Activated T-helper 1 cell treated with anti-CD3 and anti-CD28 coated beads, Interleukin-2, amount 50 U/mL, for 16 hours (primary cell): ENCODE measurements around the gene DYNLRB1.

ENCODE experiments used
- DNase-seq, 2 donors: peaks; one replicate each; pipeline ENCODE4 v3.0.0-alpha.2; 2020; ENCODE audit warnings: low read depth in 1 of 2, low spot score in 1 of 2

Gene DYNLRB1

DNA sequence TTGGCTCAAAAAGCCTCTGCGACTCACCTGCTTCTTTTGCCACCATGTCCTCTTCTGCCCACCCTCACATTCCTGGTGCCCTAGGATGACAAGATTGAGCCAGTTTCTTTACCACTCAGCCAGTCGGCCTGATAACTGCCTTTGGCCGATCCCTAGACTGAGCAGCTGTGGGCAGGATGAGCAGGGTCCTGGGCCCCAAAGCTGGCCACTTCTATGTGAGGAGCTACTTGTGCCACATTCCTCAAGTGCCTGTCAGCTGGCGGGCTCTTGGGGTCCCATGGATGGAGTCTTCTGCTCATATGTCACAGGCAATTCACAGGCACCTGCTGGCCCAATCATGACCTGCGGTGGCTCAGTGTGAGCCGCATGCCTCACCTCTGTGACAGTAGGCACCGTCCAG lies 16.5 kb downstream of the DYNLRB1 start:
- DNase-seq: no peak

DNA sequence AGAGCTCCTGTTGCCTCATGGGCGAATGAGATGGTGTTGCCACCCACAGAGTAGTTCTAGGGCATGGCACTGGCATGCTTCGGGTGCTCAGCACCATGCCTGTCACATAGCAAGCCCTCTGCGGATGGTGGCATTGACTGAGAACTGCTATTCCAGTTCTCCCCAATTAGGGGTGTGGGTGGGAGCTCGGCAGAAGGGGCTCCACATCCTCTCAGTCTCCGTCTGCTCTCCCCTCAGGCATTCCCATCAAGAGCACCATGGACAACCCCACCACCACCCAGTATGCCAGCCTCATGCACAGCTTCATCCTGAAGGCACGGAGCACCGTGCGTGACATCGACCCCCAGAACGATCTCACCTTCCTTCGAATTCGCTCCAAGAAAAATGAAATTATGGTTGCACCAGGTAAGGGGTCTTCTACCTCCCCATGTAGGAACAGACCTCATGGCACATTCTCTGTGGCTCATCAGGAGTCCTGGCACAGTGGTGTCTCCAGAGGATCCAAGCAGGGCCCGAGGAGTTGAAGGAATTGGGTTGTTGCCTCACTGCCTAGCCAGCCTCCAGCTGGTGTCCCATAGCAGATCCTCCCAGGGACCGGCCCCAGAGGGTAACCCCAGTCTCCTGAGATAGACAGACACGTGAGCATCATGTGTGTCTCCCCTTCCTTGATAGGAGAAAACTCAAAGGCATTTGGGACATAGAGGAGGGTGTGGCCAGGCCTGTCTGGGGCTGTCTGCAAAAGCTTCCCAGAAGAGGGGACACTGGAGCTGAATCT lies 18.4 kb downstream of the DYNLRB1 start:
- DNase-seq: no peak

DNA sequence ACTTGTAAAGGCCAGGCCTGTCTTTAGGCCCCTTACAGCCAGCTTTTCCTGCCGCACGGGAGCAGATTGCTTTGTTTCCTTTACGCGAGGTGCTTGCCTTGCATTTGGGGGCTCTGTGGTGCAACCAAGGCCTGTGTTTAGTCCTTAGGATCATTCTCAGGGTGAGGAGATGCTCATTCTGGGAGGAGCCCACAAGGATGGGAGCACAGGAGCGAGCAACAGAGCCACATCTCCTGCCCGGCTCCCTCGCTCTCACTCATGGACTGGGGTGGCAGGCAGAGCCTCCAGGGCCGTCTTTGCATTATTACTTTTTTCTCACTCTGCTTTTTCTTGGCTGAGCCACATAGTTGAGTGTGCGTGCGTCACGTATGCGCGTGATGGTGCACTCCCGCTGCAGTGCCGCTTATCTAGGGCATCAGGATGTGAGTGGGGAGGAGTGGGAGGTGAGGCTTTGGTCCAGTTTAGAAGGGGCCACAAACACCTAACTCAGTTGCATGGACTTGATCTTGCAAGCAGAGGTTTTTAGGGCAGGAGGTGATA lies 19.1 kb downstream of the DYNLRB1 start:
- DNase-seq: no peak

DNA sequence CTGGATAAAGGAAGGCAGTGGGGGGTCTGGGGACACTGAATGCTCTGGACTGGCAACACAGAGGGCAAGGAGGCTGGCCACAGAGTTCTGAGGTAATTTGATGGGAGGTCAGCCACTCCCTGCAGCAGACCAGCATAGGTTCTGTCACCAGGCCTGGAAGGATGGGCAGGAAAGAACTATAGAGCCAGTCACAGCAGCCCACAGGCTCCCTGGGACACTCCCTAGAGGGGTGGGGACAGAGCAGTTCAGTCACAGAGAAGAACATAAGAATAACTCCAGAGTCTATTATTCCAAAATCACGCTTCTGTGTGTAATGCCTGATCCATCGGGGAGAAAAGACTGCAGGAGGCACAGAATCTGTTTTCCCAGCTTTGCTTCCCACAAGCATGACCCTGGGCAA lies 19.6 kb downstream of the DYNLRB1 start:
- DNase-seq: no peak

DNA sequence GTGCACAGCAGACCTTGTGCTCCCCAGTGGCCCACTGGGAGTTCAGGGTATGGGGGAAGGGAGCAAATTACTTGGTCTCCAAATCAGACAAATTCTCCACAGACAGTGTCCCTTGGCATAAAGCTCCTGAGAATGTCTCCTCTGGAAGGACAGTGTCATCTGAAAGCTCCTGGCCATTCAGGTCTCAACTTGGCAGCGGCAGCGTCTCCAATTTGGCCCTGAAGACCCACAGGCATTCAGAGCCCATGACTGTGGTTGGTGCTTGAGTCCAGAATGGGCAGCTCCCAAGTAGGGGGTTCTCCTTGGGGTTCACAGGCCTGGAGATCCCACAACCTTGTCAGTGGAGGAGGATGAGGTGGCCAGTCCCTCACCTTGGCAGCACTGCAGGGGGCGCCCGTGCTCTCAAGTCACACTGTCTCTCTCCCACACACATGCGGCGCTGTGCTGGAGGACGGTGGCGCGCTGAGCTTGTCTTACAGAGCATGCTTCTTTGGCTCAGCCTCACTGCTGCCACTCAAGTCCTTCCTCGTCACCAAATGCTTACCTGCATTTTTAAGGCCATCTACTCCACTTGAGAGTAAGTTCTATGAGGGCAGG lies 20.7 kb downstream of the DYNLRB1 start:
- DNase-seq: no peak

DNA sequence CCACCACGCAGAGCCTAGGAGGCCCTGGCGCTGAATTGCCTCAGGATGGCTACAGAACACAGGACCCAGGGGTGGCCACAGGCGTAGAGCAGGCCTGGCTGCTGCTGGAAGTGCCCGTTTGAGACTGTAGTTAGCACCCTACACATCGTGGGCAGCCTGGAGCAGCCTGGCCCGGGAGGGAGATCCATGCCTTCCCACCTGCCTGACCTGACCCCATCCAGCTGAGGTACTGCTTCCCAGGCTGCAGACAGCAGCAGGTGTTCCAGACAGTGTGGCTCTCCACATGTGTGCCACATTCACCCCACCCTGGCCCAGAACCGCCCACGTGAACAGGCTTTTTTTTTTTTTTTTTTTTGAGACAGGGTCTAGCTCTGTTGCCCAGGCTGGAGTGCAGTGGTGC lies 21.4 kb downstream of the DYNLRB1 start:
- DNase-seq: no peak

DNA sequence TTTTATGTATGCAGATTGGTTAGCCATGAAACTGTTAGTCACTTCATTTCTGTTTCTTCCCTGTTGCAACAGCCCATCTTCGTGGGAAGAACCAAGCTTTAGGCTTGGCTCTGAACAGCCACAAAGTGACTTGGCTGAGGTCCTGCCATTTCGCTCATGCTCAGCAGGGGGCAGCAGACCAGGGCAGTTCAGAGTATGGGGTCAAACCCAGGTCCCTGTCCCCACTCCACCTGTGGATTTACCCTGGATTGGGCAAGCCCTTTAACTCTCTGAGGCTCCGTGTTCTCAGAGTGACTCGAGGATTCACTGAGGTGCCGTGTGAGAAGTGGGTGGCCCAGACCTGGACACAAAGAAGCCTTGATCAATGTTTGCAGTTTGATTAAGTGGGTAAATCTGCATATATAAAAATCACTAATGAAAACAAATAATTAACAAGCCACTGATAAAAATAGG lies 22.5 kb downstream of the DYNLRB1 start:
- peak in 1 of 2 donors; percentile 37 for DNase-seq

DNA sequence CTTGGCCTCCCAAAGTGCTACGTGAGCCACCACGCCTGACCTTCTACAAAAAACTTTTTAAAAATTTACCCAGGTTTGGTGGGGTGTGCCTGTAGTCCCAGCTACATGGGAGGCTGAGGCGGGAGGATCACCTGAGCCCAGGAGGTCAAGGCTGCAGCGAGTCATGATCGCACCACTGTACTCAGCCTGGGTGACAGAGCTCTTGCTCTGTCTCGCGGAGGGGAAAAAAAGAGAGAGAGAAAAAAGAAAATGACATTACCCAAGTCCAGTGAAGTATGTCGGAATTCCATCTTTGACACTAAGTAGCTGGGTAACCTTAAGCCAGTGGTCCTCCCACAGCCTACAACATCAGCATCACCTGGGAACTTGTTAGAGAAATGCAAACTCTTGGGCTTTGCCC lies 23.5 kb downstream of the DYNLRB1 start:
- no peak for DNase-seq

DNA sequence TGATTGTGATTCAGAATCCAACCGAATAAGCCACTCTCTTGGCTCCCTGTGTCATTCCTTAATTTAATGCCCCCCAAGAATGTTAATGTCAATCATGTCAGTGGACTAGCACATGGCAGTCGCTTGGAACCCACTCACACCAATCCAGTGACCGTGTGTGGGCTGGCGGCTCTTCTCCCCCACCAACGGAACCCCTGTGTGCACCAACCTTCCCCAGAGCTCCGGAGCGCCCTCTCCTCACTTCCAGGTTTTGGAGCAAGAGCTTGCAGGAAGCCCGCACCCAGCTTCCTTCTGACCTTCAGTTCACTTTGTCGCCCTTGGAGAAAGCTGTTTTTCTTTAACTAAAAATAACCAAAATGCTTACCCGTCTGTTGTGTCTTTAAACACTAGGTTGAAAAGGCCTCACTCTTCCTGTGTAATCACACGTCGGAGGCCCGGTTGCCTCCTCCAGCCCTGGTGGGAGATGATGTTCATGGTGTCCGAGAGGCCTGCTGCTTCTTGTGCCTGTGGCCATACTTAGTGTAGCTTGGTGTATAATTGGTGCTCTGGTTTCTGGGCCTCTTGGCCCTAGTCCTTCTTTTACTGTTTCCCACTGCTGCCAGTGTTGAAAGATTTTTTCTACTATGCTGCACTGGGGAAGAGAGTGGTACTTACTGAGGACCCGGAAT lies 24.5 kb downstream of the DYNLRB1 start:
- DNase-seq: no peak

DNA sequence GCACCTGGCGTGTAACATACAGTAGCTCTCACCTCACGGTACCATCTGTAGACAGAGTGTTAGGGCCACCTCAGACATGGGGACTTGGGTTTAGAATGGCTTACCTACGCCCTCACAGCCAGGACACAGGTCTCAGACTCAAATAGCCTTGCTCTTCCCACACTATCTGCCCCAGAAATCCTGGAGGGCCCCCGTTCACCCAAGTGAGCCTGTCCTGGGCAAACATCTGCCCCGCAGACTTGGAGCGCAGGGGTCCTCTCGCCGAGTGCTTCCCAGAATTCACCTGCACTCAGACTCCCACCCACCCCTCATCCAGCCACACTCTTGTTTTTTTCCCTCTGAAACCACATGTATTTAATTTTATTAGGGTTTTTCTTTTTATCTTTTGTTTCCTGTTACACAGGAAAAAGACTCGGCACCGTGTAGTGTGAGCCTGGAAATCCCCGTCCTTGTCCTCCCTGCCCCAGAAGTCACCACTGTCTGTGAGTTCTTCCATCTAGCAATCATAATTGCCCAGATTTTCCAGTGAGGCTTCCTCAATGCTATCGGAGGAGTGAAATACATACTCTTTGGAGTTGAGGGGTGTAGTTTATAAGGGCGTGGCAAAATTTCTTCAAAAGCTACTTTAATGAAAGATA lies 25.2 kb downstream of the DYNLRB1 start:
- DNase-seq: no peak

DNA sequence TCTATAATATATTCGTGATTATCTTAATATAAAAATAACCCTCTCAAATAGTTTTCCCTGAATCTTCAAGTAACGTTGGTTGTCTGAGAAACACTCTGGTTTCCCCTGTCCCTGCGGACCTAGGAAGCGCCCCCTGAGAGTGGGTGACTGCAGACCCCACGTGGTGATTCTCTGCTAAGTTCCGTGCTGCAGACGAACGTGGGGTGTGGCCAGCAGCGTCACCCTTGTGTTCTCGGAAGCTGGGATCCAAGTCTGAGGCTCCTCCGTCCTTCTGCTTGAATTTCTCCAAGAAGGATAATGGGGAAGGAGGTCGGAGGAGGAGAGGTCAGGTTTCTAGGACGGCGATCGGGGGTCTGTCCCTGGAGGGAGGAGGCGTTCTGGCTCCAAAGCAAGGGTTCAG lies 25.7 kb downstream of the DYNLRB1 start:
- DNase-seq: no peak

DNA sequence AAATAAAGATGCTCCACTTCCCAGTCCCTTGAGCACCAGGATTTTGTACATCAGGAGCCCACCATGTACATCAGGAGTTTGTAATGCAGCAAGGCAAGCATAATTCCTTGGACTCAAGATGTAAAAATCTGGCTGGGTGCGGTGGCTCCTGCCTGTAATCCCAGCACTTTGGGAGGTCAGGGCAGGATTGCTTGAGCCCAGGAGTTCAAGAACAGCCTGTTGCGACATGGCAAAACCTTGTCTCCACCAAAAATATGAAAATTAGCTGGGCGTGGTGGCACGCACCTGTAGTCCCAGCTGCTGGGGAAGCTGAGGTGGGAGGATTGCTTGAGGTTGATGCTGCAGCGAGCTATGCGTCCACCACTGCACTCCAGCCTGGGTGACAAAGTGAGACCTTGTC lies 26.2 kb downstream of the DYNLRB1 start:
- no peak for DNase-seq

DNA sequence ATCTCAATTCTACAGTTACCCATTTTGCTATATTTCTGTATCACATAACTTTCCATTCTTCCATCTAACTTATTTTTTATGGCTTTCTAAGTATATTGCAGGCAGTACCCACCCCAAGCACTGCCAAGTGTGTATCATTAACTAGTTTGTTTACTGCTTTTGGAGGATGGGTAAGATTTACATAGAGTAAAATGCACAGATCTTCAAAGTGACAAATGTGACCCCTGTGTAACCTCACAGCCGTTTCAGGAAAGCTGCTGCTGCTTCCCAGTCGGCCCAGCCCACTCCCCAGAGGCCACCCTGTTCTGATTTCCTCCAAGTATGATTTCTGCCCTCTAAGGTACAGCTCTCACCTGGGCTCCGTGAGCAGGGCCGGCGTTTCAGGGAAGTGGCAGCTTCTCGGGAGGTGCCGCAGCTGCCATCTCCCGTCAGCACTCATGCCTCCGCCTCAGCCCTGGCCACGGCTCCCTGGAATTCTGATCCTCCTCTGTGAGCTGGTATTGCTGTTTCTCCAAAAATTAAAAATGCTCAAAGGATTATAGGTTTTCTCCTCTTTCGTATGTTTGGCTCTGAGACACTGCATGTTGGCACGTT lies 27.3 kb downstream of the DYNLRB1 start:
- DNase-seq: no peak

DNA sequence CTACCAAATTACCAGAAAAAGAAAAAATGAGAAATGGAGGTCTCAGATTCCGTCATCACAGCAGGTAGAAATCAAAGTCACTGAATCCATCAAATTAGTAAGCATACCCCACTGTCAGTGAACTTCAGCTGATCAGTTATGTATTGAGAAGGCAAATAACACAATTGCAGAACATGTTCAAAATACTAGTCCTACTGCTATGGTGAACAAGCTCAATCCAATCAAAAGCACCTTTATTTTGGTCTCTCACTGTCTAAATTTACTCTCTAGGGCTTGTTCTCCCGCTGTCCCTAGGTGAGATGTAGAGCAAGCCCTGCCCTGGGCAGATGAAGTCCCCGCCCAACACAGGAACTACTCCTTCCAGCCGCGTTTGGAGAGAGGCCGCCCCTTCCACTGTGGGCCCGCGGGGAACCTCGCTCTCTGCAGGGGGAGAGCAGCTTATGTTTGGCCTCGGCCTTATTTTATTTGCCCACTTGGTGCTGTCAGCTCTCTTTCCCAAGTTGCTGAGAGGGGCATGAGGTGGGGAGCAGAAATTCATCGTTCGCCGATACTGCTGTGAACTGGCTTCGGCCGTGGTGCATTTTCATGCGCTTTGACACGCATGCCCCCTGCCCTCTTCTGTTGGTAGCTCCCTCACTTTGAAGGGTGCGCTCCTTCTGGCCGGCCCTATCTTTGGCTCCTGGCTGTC lies 28.0 kb downstream of the DYNLRB1 start:
- DNase-seq: no peak

DNA sequence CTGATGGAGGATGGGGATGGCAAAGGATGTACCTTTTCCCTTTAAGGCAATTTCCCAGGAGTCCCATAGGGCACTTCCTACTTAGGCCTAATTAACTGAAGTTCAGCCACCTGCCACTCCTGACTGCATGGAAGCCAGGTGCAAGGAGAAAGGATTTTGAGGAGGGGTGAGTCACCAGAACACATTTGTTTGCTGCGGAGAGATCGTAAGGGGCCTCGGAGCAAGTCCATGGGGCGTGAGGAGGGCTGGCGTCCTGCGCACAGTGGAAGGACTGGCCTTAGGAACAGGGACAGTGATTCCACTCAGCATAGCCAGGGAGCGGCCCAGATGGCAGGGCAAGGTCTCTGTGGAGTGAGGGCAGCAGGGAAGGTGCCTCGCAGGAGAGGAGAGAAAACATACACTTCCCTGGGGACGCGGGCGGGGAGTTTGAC lies 30.5 kb downstream of the DYNLRB1 start:
- DNase-seq: no peak

DNA sequence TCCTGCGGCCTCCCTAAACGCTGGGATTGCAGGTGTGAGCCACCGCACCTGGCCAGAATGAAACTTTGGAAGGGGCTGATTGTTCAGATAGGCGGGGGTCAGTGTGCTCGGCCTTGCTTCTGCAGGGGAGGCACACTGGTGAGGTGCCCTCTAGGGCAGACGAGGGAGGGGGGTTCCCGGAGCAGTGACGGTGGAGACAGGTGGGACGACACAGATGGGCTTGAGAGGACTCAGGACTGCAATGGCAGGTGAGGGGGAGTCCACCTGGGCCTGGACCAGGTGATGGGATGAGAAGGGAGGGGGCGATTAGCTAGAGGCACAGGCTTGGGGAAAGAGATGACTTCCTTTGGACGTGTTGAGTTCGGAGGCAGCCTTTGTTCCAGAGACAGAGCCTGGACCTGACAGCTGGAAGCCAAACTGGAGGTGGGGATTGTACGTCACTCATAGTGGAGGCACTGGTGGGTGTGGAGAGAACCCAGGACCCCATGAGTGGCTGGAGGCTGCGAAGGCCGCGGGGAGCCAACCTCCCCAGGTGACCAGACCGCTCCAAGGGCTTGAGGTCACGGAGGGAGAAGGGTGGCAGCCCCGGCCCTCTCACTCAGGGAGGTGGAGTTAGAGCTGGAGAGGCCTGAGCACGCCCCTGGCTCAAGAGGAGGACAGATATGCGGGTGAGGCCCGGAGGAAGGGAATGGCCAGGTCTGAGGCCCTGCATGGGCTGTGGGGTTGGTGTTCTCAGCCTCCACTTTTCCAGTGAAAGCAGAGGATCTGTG lies 31.8 kb downstream of the DYNLRB1 start:
- no peak for DNase-seq

DNA sequence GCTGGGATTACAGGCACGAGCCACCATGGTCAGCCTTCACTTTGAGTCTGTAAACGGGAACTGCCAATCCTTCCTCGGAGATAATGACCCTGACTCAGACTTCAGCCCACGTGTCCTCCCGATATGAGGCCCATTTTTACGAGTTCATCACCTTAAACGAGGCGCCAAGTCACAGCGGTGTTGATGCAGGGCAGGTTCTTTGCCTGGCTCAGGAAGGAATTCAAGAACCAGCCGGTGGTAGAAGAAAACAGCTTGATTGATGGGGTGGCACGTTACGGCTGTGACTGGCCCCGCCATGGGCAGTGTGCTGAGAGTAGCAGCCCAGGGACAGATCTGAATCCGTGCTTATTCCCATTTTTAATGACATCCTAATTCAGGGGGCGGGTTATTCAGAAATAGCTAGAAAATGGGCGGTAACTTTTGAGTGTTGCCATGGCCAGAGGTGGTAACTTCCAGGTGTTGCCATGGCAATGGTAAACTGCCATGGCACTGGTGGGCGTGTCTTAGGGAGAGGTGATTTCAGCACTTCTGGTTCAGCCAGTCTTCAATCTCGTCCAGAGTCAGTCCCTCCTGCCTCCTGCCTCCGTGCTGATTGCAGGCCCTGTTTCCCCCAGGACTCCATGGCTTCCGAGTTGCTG lies 33.2 kb downstream of the DYNLRB1 start:
- DNase-seq: no peak

DNA sequence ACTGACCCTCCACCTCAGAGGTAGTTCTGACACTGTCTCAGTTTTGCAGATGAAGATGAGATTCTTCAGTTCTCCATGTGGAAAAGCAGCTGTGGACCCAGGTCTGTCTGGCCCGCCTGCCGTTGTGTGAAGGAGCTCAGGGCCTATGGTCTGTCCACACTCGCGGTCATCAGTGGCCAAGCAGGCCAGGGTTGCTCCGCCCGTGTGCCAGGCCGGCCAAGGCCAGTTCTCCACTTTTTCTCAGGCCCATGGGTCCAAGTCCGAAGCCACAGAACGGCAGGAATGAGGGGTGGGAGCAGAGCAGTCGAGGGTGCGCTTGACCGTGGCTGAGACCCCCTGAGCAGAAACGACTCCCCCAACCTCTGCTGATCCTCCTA lies 33.7 kb downstream of the DYNLRB1 start:
- DNase-seq: no peak

DNA sequence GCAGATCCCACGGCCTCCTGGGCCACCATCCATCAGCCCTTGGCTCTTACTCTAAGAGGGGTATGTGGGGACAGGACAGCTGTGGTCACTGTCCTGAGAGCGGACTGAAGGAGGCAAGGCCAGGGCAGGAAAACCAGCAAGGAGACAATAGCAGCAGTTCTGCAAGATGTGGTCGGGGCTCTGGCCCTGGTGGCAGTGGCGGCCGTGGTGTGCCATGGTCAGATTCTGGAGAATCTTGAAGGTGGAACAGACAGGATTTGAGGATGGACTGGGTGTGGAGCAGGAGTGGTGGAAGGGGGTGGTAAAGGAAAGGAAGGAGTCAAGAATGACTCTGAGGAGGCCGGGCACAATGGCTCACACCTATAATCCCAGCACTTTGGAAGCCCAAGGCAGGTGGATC lies 36.3 kb downstream of the DYNLRB1 start:
- no peak for DNase-seq
